CD4-positive, alpha-beta T cell (primary cell): ENCODE data around the gene ZNF717. TPM values are rescaled to one million over a fixed set of nuclear protein-coding genes. Genes with fewer than 3 reads are reported as not detected.

Source experiments
- ATAC-seq: fragments of 200-7000 bp; cut with Tn5 transposase; one replicate; pipeline ENCODE4 v1.10.0; 2022; ENCODE audit warnings: mild to moderate bottlenecking; ENCODE audit not compliant: poor library complexity
- CTCF ChIA-PET: fragments of 350-600 bp; sonication (Branson Sonifier 250); formaldehyde crosslinking; loops from one replicate; lab custom pipeline; 2021; ENCODE audit warnings: antibody characterized with exemption, inconsistent platforms; lab: Charles Lee
- POLR2A ChIA-PET: fragments of 350-600 bp; sonication (Branson Sonifier 250); formaldehyde crosslinking; loops from one replicate; lab custom pipeline; 2021; ENCODE audit warnings: antibody characterized with exemption, inconsistent platforms; lab: Charles Lee
- DNase-seq, 14 experiments: peaks; one replicate each; pipeline ENCODE4 v3.0.0-alpha.2; 2013 to 2020; ENCODE audit warnings: mixed read lengths in 2 of 14
- H3K27ac ChIP-seq, 2 donors: one replicate each; pipeline versions ENCODE4 v1.5.1 to v1.7.0; 2013; ENCODE audit warnings: low read length in 2 of 2, low read depth in 1 of 2, mild to moderate bottlenecking in 1 of 2
- H3K27me3 ChIP-seq, 2 experiments: 1 replicate in 1 of 2; 2 replicates in 1 of 2; pipeline versions ENCODE4 v1.6.1 to v1.7.0; 2013; ENCODE audit warnings: low read length in 2 of 2, control low read depth in 1 of 2, mild to moderate bottlenecking in 1 of 2, moderate library complexity in 1 of 2; ENCODE audit not compliant: insufficient read depth in 2 of 2, control insufficient read depth in 1 of 2
- H3K36me3 ChIP-seq: one replicate; pipeline ENCODE4 v1.6.1; 2013; ENCODE audit warnings: low read length, control low read depth; ENCODE audit not compliant: insufficient read depth
- H3K4me1 ChIP-seq: one replicate; pipeline ENCODE4 v1.6.1; 2013; ENCODE audit warnings: low read length, control low read depth; ENCODE audit not compliant: insufficient read depth
- H3K4me3 ChIP-seq: one replicate; pipeline ENCODE4 v1.5.1; 2013; ENCODE audit warnings: mild to moderate bottlenecking, low read length, moderate library complexity
- H3K9me3 ChIP-seq, 2 experiments: 1 replicate in 1 of 2; 2 replicates in 1 of 2; pipeline versions ENCODE4 v1.6.1 to v1.7.0; 2013; ENCODE audit warnings: low read length in 2 of 2, mild to moderate bottlenecking in 2 of 2, control low read depth in 1 of 2, moderate library complexity in 1 of 2; ENCODE audit not compliant: control insufficient read depth in 1 of 2, insufficient read depth in 1 of 2
- H3K27ac Mint-ChIP-seq: one replicate; pipeline ENCODE4 v1.8.0; 2020; ENCODE audit warnings: mixed read lengths
- H3K27me3 Mint-ChIP-seq: one replicate; pipeline ENCODE4 v1.8.0; 2021; ENCODE audit warnings: mixed read lengths
- H3K36me3 Mint-ChIP-seq: one replicate; pipeline ENCODE4 v1.8.0; 2021; ENCODE audit warnings: low read depth, mixed read lengths
- H3K4me1 Mint-ChIP-seq: one replicate; pipeline ENCODE4 v1.8.0; 2021; ENCODE audit warnings: low read depth, mixed read lengths
- H3K4me3 Mint-ChIP-seq: one replicate; pipeline ENCODE4 v1.8.0; 2020; ENCODE audit warnings: mild to moderate bottlenecking, mixed read lengths
- H3K9me3 Mint-ChIP-seq: one replicate; pipeline ENCODE4 v1.8.0; 2020; ENCODE audit warnings: mixed read lengths
- CTCF ChIP-seq: fragments of 200-600 bp; IDR thresholded peaks from one replicate; pipeline ENCODE4 v1.8.0; 2022; ENCODE audit warnings: antibody characterized with exemption, mild to moderate bottlenecking
- intact Hi-C, 2 experiments: fragments of 100-400 bp; cut with DNase I in 1 of 2; cut with micrococcal nuclease in 1 of 2; formaldehyde crosslinking; loops; one replicate each; pipeline versions ENCODE4 v1.15.1 to v1.9.0; 2023 to 2025; cut with DNase I, micrococcal nuclease
- total RNA-seq, 174 experiments: library from RNA in 2 of 174; stranded (reverse) in 2 of 174; gene quantifications; one replicate each; pipeline ENCODE4 v1.2.3 and lab custom pipeline; 2021 to 2026

ZNF717 gene
- total RNA-seq, 2 experiments from 2014 or later: 4.5 to 5.2 TPM

- peaks cover 88% of the 10 kb centered on the region for H3K36me3 Mint-ChIP-seq
These were observed 16.9 kb downstream of the ZNF717 start for GRCh38 chr3:75768303-75769017.

DNA sequence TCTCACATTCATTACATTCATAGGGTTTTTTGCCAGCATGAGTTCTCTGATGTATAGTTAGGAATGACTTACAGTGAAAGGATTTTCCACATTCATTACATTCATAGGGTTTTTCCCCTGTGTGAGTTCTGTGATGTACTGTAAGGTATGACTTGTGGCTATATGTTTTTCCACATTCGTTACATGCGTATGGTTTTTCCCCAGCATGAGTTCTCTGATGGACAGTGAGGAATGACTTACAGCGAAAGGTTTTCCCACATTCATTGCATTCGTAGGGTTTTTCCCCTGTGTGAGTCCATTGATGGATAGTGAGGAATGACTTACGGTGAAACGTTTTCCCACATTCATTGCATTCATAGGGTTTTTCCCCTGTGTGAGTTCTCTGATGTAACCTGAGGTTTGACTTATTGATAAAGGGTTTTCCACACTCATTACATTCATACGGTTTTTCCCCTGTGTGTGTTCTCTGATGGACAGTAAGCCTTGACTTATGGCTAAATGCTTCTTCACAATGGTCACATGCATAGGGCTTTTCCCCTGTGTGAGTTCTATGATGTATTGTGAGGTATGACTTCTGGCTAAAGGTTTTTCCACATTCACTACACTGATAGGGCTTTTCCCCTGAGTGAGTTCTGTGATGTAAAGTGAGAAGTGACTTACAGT, 47.4 kb downstream of the ZNF717 start:
- H3K4me3 Mint-ChIP-seq: no peak overlapping the region
- H3K4me3 ChIP-seq: no peak overlapping the region
- H3K9me3 ChIP-seq: peaks cover 37 to 89% of the 10 kb centered on the region in 2 experiments
- POLR2A ChIA-PET: no interaction called here
- peaks cover 14% of the 10 kb centered on the region for H3K9me3 Mint-ChIP-seq
- H3K27me3 Mint-ChIP-seq: no peaks in the 10 kb centered on the region
- no peak overlapping the region for H3K27ac Mint-ChIP-seq
- H3K4me1 ChIP-seq: no peaks in the 10 kb centered on the region
- TF ChIP-seq CTCF: no peak
- DNase-seq (no peak), ATAC-seq (no peak)
- H3K36me3 Mint-ChIP-seq: peaks cover 91% of the 10 kb centered on the region
- CTCF ChIA-PET: no interaction called here
- H3K36me3 ChIP-seq: peaks cover 25% of the 10 kb centered on the region
- no peaks in the 10 kb centered on the region for H3K4me1 Mint-ChIP-seq
- no peaks in the 10 kb centered on the region for H3K27me3 ChIP-seq
- intact Hi-C loops: no loop called here
- no peak overlapping the region for H3K27ac ChIP-seq

More at GRCh38 chr3:75768303-75769017, 16.9 kb downstream of the ZNF717 start:
- Histone ChIP-seq H3K27me3 (no peaks in the 10 kb centered on the region), H3K4me3 (no peak overlapping the region), H3K27ac (no peak overlapping the region), H3K9me3 (peaks cover 17 to 55% of the 10 kb centered on the region in 2 experiments), H3K36me3 (peaks cover 11% of the 10 kb centered on the region), H3K4me1 (no peaks in the 10 kb centered on the region)
- H3K4me3 Mint-ChIP-seq: no peak overlapping the region
- no peak overlapping the region for H3K27ac Mint-ChIP-seq
- no peaks in the 10 kb centered on the region for H3K4me1 Mint-ChIP-seq
- no peak for TF ChIP-seq CTCF
- DNase-seq: no peak
- ChIA-PET CTCF (no interaction called here), POLR2A (no interaction called here)
- ATAC-seq: no peak
- intact Hi-C loops: no loop called here
- peaks cover 20% of the 10 kb centered on the region for H3K9me3 Mint-ChIP-seq
- H3K27me3 Mint-ChIP-seq: no peaks in the 10 kb centered on the region

GRCh38 chr3:75727985-75728384, 57.4 kb downstream of the ZNF717 start:
- intact Hi-C loops: no loop called here
- CTCF ChIA-PET: no interaction called here
- H3K27ac ChIP-seq: no peak overlapping the region
- no peak overlapping the region for H3K27ac Mint-ChIP-seq
- ATAC-seq (no peak), DNase-seq (no peak)
- peaks cover 24 to 90% of the 10 kb centered on the region in 2 experiments for H3K9me3 ChIP-seq
- no peaks in the 10 kb centered on the region for H3K27me3 ChIP-seq
- no peak for TF ChIP-seq CTCF
- no peaks in the 10 kb centered on the region for H3K4me1 Mint-ChIP-seq
- H3K36me3 ChIP-seq: no peaks in the 10 kb centered on the region
- peaks cover 27% of the 10 kb centered on the region for H3K9me3 Mint-ChIP-seq
- no peaks in the 10 kb centered on the region for H3K4me1 ChIP-seq
- H3K4me3 Mint-ChIP-seq: no peak overlapping the region
- no peaks in the 10 kb centered on the region for H3K27me3 Mint-ChIP-seq
- H3K36me3 Mint-ChIP-seq: peaks cover 93% of the 10 kb centered on the region
- POLR2A ChIA-PET: no interaction called here
- no peak overlapping the region for H3K4me3 ChIP-seq
